Ishikawa (cell line): ENCODE measurements around the gene CTNNB1.

Experiments
- CEBPB ChIP-seq: IDR thresholded peaks from 2 replicates; pipeline ENCODE4 v1.6.1; 2012
- REST ChIP-seq: IDR thresholded peaks from 2 replicates; pipeline ENCODE4 v1.6.1; 2012; ENCODE audit warnings: low read depth, mild to moderate bottlenecking
- YY1 ChIP-seq: IDR thresholded peaks from 2 replicates; pipeline ENCODE4 v1.6.1; 2012; ENCODE audit warnings: low read depth

- TF ChIP-seq YY1 (no peak), CEBPB (no peak), REST (no peak)
These were observed 6.4 kb upstream of the CTNNB1 start for GRCh38 chr3:41192885-41193284.
